GM12878 (cell line): ENCODE data around the gene SEC63. TPM values are rescaled to one million over a fixed set of nuclear protein-coding genes. Genes with fewer than 3 reads are reported as not detected.
A peak's percentile ranks its signal among the peaks of the same experiment; 100 is the strongest.

Source experiments
- ATAC-seq: fragments of 200-7000 bp; cut with Tn5 transposase; 3 replicates; pipeline ENCODE4 v1.9.1; 2020; ENCODE audit warnings: mild to moderate bottlenecking, moderate library complexity
- BruUV-seq: library from RNA; stranded (reverse); fragments of 400-500 nt; replicated peaks from 2 replicates; lab custom pipeline; 2021; lab: Mats Ljungman, UMichigan
- CTCF ChIA-PET: fragments of 300-600 bp; sonication (Branson Sonifier 250); formaldehyde crosslinking; extraction: SDS; loops from one replicate; lab custom pipeline; 2021; ENCODE audit warnings: inconsistent platforms; lab: Yijun Ruan, JAX
- POLR2A ChIA-PET: fragments of 350-600 bp; formaldehyde crosslinking; extraction: SDS; loops from one replicate; lab custom pipeline; 2021; ENCODE audit warnings: inconsistent platforms; lab: Charles Lee
- RAD21 ChIA-PET: fragments of 300-600 bp; sonication (Branson Sonifier 250); formaldehyde crosslinking; loops from one replicate; lab custom pipeline; 2023; ENCODE audit warnings: antibody characterized with exemption; ENCODE audit not compliant: unreplicated experiment; lab: Charles Lee
- SMC1A ChIA-PET: fragments of 300-600 bp; sonication (Branson Sonifier 250); formaldehyde crosslinking; loops from one replicate; lab custom pipeline; 2023; ENCODE audit not compliant: unreplicated experiment, uncharacterized antibody; lab: Charles Lee
- DNase-seq: peaks from one replicate; pipeline ENCODE4 v3.0.0-alpha.2; 2011; ENCODE audit warnings: low read depth, low spot score
- FAIRE-seq: peaks from 3 replicates; lab custom pipeline; 2011; peaks lifted over from hg19 to GRCh38; lab: Jason Lieb, UNC
- H2AFZ ChIP-seq: 2 replicates; pipeline ENCODE4 v1.6.0; 2011; ENCODE audit warnings: low read depth, low read length, control low read depth; ENCODE audit not compliant: control insufficient read depth
- H3K27ac ChIP-seq: 2 replicates; pipeline ENCODE4 v1.5.1; 2011; ENCODE audit warnings: control low read depth; ENCODE audit not compliant: control insufficient read depth, insufficient read depth
- H3K27me3 ChIP-seq, 2 experiments: replicated peaks in 1 of 2; 2 replicates each; pipeline versions ENCODE4 v1.6.0 to v1.6.1; 2011; ENCODE audit warnings: low read length in 1 of 2; ENCODE audit not compliant: control insufficient read depth in 2 of 2, insufficient read depth in 2 of 2
- H3K36me3 ChIP-seq, 2 experiments: 2 replicates each; pipeline ENCODE4 v1.5.1; 2011; ENCODE audit warnings: low read length in 1 of 2; ENCODE audit not compliant: control insufficient read depth in 2 of 2, insufficient read depth in 2 of 2
- H3K4me1 ChIP-seq: 2 replicates; pipeline ENCODE4 v1.6.1; 2011; ENCODE audit warnings: mild to moderate bottlenecking, low read length, moderate library complexity, mixed read lengths; ENCODE audit not compliant: control insufficient read depth, insufficient read depth
- H3K4me2 ChIP-seq: 2 replicates; pipeline ENCODE4 v1.6.0; 2011; ENCODE audit warnings: control low read depth; ENCODE audit not compliant: control insufficient read depth, insufficient read depth
- H3K4me3 ChIP-seq: fragments of 200-600 bp; sonication (generic); 2 replicates; pipeline ENCODE4 v1.5.1; 2016
- H3K79me2 ChIP-seq: 2 replicates; pipeline ENCODE4 v1.6.0; 2011; ENCODE audit warnings: low read length; ENCODE audit not compliant: control insufficient read depth, insufficient read depth
- H3K9ac ChIP-seq: 2 replicates; pipeline ENCODE4 v1.8.0; 2011; ENCODE audit warnings: low read length, control low read depth, mixed read lengths; ENCODE audit not compliant: control insufficient read depth, insufficient read depth
- H3K9me3 ChIP-seq: replicated peaks from 3 replicates; pipeline ENCODE4 v1.5.1; 2011; ENCODE audit warnings: mild to moderate bottlenecking, low read length; ENCODE audit not compliant: control insufficient read depth, insufficient read depth
- H4K20me1 ChIP-seq: 2 replicates; pipeline ENCODE4 v1.6.0; 2011; ENCODE audit not compliant: control insufficient read depth, insufficient read depth
- ASH2L ChIP-seq: fragments of 300-600, 200-600 bp; sonication (generic); IDR thresholded peaks from 2 replicates; pipeline ENCODE4 v1.6.1; 2017; ENCODE audit warnings: low read depth, mild to moderate bottlenecking, borderline replicate concordance
- BHLHE40 ChIP-seq, 2 experiments: fragments of 450-650 bp in 1 of 2; IDR thresholded peaks; 2 replicates each; pipeline ENCODE4 v1.6.1; 2011 to 2017; ENCODE audit warnings: low read depth in 2 of 2, borderline replicate concordance in 1 of 2, improper control_type of control experiment in 1 of 2, low read length in 1 of 2, mild to moderate bottlenecking in 1 of 2
- FOXK2 ChIP-seq: fragments of 450-650 bp; IDR thresholded peaks from 2 replicates; pipeline ENCODE4 v1.6.1; 2017; ENCODE audit warnings: mild to moderate bottlenecking, moderate library complexity
- POLR2AphosphoS2 ChIP-seq: IDR thresholded peaks from 2 replicates; pipeline ENCODE4 v1.6.1; 2011; ENCODE audit warnings: low read depth, mild to moderate bottlenecking, low read length, improper control_type of control experiment, moderate library complexity
- TBL1XR1 ChIP-seq: IDR thresholded peaks from 2 replicates; pipeline ENCODE4 v1.6.1; 2012; ENCODE audit warnings: low read depth, low read length, improper control_type of control experiment
- WGBS: methylation state at CpG from one replicate; pipeline ENCODE4 v1.1.6; 2016; ENCODE audit warnings: low lambda C conversion rate; ENCODE audit not compliant: insufficient replicate concordance, insufficient coverage; ENCODE audit errors: missing lambda C conversion rate; 5-methylcytosine and 5-hydroxymethylcytosine counted together
- in situ Hi-C: fragments of 300-500 bp; cut with MboI; formaldehyde crosslinking; loops from 9 replicates; pipeline ENCODE4 v1.14.3; 2018; ENCODE audit warnings: mixed read lengths
- intact Hi-C: fragments of 100-400 bp; cut with micrococcal nuclease; formaldehyde crosslinking; loops from one replicate; pipeline ENCODE4 v1.14.2; 2022; ENCODE audit not compliant: unreplicated experiment
- polyA plus RNA-seq, 11 experiments: library from polyadenylated mRNA; depleted of rRNA in 4 of 11; unstranded in 6 of 11; stranded (reverse) in 5 of 11; fragments of >200 nt; fragmentation: Nextera tagmentation in 4 of 11; fragmentation: Illumina TruSeq in 1 of 11; extraction: Ambion mirVana in 4 of 11; extraction: Trizol in 1 of 11; gene quantifications; 1 replicate in 1 of 11; 2 replicates in 10 of 11; pipeline versions ENCODE4 v1.2.1 to v1.2.3, GENCODE V29; 2011 to 2016; ENCODE audit warnings: inconsistent platforms in 2 of 11, missing spikeins in 2 of 11, low read depth in 1 of 11
- total RNA-seq, 4 experiments: library from RNA; depleted of rRNA in 3 of 4; stranded (reverse); fragments of >200 nt in 3 of 4; fragmentation: Illumina TruSeq in 1 of 4; extraction: Trizol in 1 of 4; gene quantifications; 2 replicates each; pipeline versions ENCODE4 v1.2.1 to v1.2.3, GENCODE V29; 2013 to 2021
- TF ChIP-seq, protein P1 (sequence below): fragments of 450-650 bp; IDR thresholded peaks from 2 replicates; pipeline ENCODE4 v1.6.1; 2018; ENCODE audit warnings: mild to moderate bottlenecking, low read depth, moderate library complexity; ENCODE audit not compliant: partially characterized antibody

SEC63 gene
- total and polyA plus RNA-seq, 10 of the 15 experiments (the other 5 are each of a cell fraction or from before 2014, with no cell fraction given) = 10.1 to 87.0 (median 34.3) TPM

DNA sequence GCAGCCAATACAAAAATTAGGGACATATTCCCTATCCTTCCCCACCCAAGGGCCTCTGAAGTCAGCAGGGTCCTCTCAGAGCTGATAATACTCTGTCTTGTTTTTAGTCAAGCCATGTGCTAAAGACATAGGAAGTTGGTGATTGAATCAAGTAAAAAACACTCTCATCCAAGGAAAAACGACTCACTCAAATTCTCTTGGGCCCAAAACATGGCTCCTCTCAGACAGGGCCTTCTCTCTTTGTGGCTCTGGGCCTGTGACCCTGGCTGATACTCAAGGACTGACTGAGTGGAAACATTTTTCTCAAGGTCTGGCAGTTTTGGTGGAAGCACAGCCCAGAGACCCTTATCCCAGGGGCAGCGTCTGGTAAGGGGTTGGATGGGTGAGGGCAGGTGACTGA, 127.9 kb downstream of the SEC63 start (continued):
- TF ChIP-seq, protein P1, sequence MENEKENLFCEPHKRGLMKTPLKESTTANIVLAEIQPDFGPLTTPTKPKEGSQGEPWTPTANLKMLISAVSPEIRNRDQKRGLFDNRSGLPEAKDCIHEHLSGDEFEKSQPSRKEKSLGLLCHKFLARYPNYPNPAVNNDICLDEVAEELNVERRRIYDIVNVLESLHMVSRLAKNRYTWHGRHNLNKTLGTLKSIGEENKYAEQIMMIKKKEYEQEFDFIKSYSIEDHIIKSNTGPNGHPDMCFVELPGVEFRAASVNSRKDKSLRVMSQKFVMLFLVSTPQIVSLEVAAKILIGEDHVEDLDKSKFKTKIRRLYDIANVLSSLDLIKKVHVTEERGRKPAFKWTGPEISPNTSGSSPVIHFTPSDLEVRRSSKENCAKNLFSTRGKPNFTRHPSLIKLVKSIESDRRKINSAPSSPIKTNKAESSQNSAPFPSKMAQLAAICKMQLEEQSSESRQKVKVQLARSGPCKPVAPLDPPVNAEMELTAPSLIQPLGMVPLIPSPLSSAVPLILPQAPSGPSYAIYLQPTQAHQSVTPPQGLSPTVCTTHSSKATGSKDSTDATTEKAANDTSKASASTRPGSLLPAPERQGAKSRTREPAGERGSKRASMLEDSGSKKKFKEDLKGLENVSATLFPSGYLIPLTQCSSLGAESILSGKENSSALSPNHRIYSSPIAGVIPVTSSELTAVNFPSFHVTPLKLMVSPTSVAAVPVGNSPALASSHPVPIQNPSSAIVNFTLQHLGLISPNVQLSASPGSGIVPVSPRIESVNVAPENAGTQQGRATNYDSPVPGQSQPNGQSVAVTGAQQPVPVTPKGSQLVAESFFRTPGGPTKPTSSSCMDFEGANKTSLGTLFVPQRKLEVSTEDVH = no peak
- no peak for TF ChIP-seq POLR2AphosphoS2
- no peak for TF ChIP-seq TBL1XR1
- no peak for TF ChIP-seq FOXK2

DNA sequence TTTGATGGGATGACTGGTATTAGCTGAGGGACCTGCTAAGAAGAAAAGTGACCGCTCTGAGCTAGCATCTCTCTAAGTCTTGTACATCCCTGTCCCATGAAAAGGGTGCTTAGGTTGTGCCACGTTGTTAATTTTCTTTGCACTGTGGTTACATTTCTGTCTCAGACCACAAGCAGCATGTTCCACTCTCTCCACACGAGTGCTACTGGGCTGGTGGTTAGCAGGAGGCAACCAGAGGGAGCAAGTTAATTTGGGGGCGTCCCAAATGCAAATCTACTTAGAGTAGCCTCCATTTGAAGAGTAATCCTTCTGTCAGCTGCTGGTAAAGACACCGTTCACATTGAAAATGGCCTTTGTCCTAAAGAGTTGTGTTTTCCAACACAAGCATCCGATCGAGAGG, 130.5 kb downstream of the SEC63 start:
- no peak overlapping the region for H3K4me2 ChIP-seq
- ATAC-seq (peak; percentile 20; the same call in 2 of the 3 replicates), FAIRE-seq (no peak), DNase-seq (no peak)
- no peaks in the 10 kb centered on the region for H3K9me3 ChIP-seq
- peak in 1 of 2 experiments; percentile 28; a peak in 1 of 4 replicates for TF ChIP-seq BHLHE40 (IDR thresholded peaks at IDR 0.05; ENCODE audit: borderline replicate concordance in 1 of 2, low read depth in 2 of 2, low read length in 1 of 2)
- TF ChIP-seq ASH2L = no peak
- ChIA-PET POLR2A (no interaction called here), RAD21 (interaction anchor here (0.9 kb wide), 1 partner anchor 21 kb away, joined by 3 read pairs; no protein-coding TSS in a partner anchor), CTCF (interaction anchor here (1.1 to 3.2 kb wide), 5 partner anchors 11 to 22 kb away, joined by 3 to 20 read pairs (median 3); no protein-coding TSS in a partner anchor), SMC1A (interaction anchor here (0.7 to 1.1 kb wide), 3 partner anchors 14 to 20 kb away, joined by 3 to 5 read pairs (median 3); no protein-coding TSS in a partner anchor)
- no peaks in the 10 kb centered on the region for H4K20me1 ChIP-seq
- H2AFZ ChIP-seq = no peak overlapping the region
- peaks cover 8% of the 10 kb centered on the region for H3K4me1 ChIP-seq
- H3K79me2 ChIP-seq = no peaks in the 10 kb centered on the region
- H3K27ac ChIP-seq = no peak overlapping the region
- intact Hi-C loops = no loop called here
- no peak overlapping the region for H3K9ac ChIP-seq
- no peaks in the 10 kb centered on the region for H3K36me3 ChIP-seq
- no peak overlapping the region for H3K4me3 ChIP-seq
- no TSS peak for BruUV-seq
- in situ Hi-C loops = no loop called here
- 28% methylated on average over 7 of the region's 7 CpGs for WGBS
- H3K27me3 ChIP-seq = peaks cover under 1 to 5% of the 10 kb centered on the region in 2 experiments; a peak in 3 of 4 replicates
